A673 (cell line): ENCODE results near the gene NXF1. TPM values are rescaled to one million over a fixed set of nuclear protein-coding genes. Genes with fewer than 3 reads are reported as not detected.
A peak's percentile ranks its signal among the peaks of the same experiment; 100 is the strongest.

Experiments used
- BruUV-seq: library from RNA; stranded (reverse); fragments of 400-500 nt; replicated peaks from 2 replicates; lab custom pipeline; 2021; lab: Mats Ljungman, UMichigan
- CTCF ChIA-PET: fragments of 300-600 bp; sonication (Branson Sonifier 250); formaldehyde crosslinking; loops from one replicate; lab custom pipeline; 2022; ENCODE audit warnings: antibody characterized with exemption; lab: Charles Lee
- POLR2A ChIA-PET: fragments of 300-600 bp; sonication (Branson Sonifier 250); formaldehyde crosslinking; loops from one replicate; lab custom pipeline; 2022; ENCODE audit warnings: antibody characterized with exemption; ENCODE audit not compliant: low non-redundant PET; lab: Charles Lee
- DNase-seq: peaks from one replicate; pipeline ENCODE4 v3.0.0-alpha.2; 2015; ENCODE audit warnings: low spot score
- H3K27ac ChIP-seq: fragments of 200-600 bp; sonication (generic); 2 replicates; pipeline ENCODE4 v1.5.1; 2016; ENCODE audit warnings: mixed run types, low read depth, mild to moderate bottlenecking, mixed read lengths, antibody characterized with exemption, low read length; ENCODE audit not compliant: poor library complexity, severe bottlenecking
- H3K27me3 ChIP-seq: fragments of 200-600 bp; sonication (generic); replicated peaks from 2 replicates; pipeline ENCODE4 v1.6.1; 2017; ENCODE audit warnings: mixed run types, low read depth, mild to moderate bottlenecking, mixed read lengths, antibody characterized with exemption, low read length; ENCODE audit not compliant: insufficient read depth, poor library complexity
- H3K36me3 ChIP-seq: fragments of 200-600 bp; sonication (generic); 2 replicates; pipeline ENCODE4 v1.6.1; 2016; ENCODE audit warnings: mixed run types, mild to moderate bottlenecking, mixed read lengths, antibody characterized with exemption, low read length; ENCODE audit not compliant: insufficient read depth, poor library complexity, severe bottlenecking
- H3K4me1 ChIP-seq: fragments of 200-600 bp; sonication (generic); 2 replicates; pipeline ENCODE4 v1.6.1; 2017; ENCODE audit warnings: mixed run types, mild to moderate bottlenecking, mixed read lengths, antibody characterized with exemption, low read length; ENCODE audit not compliant: insufficient read depth, poor library complexity, severe bottlenecking
- H3K4me3 ChIP-seq: fragments of 200-600 bp; sonication (generic); 2 replicates; pipeline ENCODE4 v1.5.1; 2016; ENCODE audit warnings: low read depth, mixed run types, mild to moderate bottlenecking, mixed read lengths, low read length; ENCODE audit not compliant: poor library complexity, severe bottlenecking
- H3K9me3 ChIP-seq: fragments of 200-600 bp; sonication (generic); 2 replicates; pipeline ENCODE4 v1.6.1; 2016; ENCODE audit warnings: mixed run types, low read depth, mild to moderate bottlenecking, mixed read lengths, antibody characterized with exemption, low read length; ENCODE audit not compliant: poor library complexity, severe bottlenecking
- EZH2 ChIP-seq: fragments of 200-600 bp; sonication (generic); IDR thresholded peaks from 2 replicates; pipeline ENCODE4 v1.6.1; 2017; ENCODE audit warnings: borderline replicate concordance, low read depth, mild to moderate bottlenecking, mixed read lengths, antibody characterized with exemption, low read length; ENCODE audit not compliant: poor library complexity, severe bottlenecking
- intact Hi-C: fragments of 100-400 bp; cut with micrococcal nuclease; formaldehyde crosslinking; loops from one replicate; pipeline ENCODE4 v1.10.0; 2022; ENCODE audit not compliant: unreplicated experiment
- total RNA-seq: library from RNA; stranded (reverse); gene quantifications from 2 replicates; pipeline ENCODE4 v1.2.3, GENCODE V29; 2021
- TF ChIP-seq, protein P1 (sequence below): fragments of 300-800, 200-600 bp; sonication (generic); conservative IDR thresholded peaks from 2 replicates; pipeline ENCODE4 v1.5.1; 2017; ENCODE audit warnings: low read depth, mild to moderate bottlenecking, antibody characterized with exemption, low read length, moderate library complexity, mixed read lengths

Gene NXF1
- total RNA-seq, 1 experiment from 2014 or later, result 82.0 TPM

DNA sequence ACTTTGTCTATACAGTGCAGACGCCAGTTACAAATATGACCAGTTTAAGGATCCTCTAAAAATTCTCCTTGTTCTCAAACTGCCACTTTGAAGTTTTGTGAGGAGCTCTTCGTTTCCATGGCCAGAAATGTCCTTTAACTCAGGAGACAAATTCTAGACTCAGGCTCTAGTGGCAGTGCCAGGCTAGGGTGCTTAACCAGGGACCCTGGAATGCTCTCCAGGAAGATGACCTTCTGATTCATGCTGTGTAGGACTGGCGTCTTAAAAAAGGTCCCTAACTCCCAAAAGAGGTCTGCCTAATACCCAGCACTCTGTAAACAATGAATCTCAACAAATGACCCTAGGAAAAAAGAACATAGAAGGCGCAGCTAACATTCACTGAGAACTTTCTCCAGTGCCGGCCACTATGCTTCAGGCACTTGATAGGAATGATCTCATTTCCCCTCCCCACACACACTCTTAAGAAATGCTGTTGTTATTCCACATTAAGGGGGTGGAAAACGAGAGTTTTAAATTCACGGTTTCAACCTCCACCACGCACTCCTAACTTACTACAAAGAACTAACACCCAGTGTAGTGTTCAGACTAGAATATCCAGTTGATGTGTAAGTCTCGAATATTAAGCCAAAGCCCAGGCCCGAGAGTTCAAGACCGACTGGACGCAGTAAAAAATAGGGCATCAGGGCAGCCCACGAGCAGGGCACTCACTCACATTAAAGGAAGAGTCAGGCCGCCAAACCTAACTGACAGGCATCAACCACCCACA lies 747 bp downstream of the NXF1 start:
- no peak for DNase-seq
- POLR2A ChIA-PET, result no interaction called here

DNA sequence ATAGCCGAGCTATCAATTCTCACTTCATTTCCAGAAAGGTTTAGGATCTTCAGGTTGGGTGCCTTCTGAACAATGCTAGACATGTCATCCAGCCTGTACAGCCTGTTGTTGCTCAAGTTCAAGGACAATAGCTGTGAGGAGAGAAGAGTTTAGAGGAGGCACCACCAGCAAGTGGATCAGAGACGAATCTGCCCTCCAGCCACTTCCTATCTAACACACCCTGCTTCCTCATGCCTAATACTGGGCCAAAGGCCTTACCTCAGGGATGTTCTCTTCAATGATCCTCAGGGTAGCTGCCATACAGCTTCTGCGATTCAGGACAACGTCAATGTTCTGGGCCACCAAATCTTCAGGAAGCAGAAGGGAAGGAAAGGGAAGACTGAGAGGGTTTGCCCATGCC lies 4.2 kb downstream of the NXF1 start:
- intact Hi-C loops, result no loop called here
- ChIA-PET CTCF (interaction anchor here (0.5 to 0.6 kb wide), 2 partner anchors 29 to 61 kb away, joined by 4 read pairs; no protein-coding TSS in a partner anchor), POLR2A (no interaction called here)
- H3K27ac ChIP-seq, result no peak overlapping the region
- TF ChIP-seq, protein P1, sequence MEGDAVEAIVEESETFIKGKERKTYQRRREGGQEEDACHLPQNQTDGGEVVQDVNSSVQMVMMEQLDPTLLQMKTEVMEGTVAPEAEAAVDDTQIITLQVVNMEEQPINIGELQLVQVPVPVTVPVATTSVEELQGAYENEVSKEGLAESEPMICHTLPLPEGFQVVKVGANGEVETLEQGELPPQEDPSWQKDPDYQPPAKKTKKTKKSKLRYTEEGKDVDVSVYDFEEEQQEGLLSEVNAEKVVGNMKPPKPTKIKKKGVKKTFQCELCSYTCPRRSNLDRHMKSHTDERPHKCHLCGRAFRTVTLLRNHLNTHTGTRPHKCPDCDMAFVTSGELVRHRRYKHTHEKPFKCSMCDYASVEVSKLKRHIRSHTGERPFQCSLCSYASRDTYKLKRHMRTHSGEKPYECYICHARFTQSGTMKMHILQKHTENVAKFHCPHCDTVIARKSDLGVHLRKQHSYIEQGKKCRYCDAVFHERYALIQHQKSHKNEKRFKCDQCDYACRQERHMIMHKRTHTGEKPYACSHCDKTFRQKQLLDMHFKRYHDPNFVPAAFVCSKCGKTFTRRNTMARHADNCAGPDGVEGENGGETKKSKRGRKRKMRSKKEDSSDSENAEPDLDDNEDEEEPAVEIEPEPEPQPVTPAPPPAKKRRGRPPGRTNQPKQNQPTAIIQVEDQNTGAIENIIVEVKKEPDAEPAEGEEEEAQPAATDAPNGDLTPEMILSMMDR, result no peak
- no peak for TF ChIP-seq EZH2
- peaks cover 77% of the 10 kb centered on the region for H3K36me3 ChIP-seq
- H3K9me3 ChIP-seq, result no peaks in the 10 kb centered on the region
- H3K4me3 ChIP-seq, result no peak overlapping the region
- no peak for DNase-seq
- no peaks in the 10 kb centered on the region for H3K27me3 ChIP-seq
- BruUV-seq, result no TSS peak
- peaks cover 11% of the 10 kb centered on the region for H3K4me1 ChIP-seq

More for the DNA sequence above, 747 bp downstream of the NXF1 start:
- Histone ChIP-seq H3K4me3 (peak overlapping the region; percentile 82), H3K36me3 (peaks cover 43% of the 10 kb centered on the region), H3K27me3 (no peaks in the 10 kb centered on the region), H3K4me1 (peaks cover 19% of the 10 kb centered on the region), H3K27ac (peak overlapping the region; percentile 87), H3K9me3 (no peaks in the 10 kb centered on the region)
- intact Hi-C loops, result no loop called here
- TSS peak; percentile 73 for BruUV-seq
- CTCF ChIA-PET, result no interaction called here
- TF ChIP-seq, protein P1, result no peak
- no peak for TF ChIP-seq EZH2

DNA sequence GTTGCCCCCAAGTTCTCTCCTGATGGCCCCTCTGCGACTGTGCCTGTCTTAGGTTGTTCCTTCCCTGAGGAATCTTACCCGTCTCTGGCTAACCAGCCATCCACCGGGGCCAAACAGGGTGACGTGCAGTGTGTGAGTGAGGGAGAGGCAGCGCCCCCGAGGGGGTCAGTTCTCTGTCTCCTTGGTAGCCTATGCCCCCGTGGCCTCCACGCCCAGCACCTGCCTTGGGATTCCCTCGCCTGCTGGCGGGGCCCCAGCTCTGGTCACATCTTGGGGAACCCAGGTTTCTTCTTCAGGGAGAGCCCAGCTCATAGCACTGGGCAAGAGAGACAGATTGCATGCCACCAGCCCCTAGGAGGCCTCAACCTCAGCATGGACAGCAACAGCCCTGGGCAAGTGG lies 5.8 kb downstream of the NXF1 start:
- Histone ChIP-seq H3K27me3 (no peaks in the 10 kb centered on the region), H3K4me1 (peaks cover 13% of the 10 kb centered on the region), H3K36me3 (peaks cover 93% of the 10 kb centered on the region), H3K4me3 (no peak overlapping the region), H3K9me3 (no peaks in the 10 kb centered on the region), H3K27ac (no peak overlapping the region)
- ChIA-PET CTCF (no interaction called here), POLR2A (no interaction called here)
- intact Hi-C loops, result no loop called here
- TF ChIP-seq, protein P1, result no peak
- no peak for TF ChIP-seq EZH2
- BruUV-seq, result no TSS peak
- no peak for DNase-seq
